T-helper 2 cell treated with Interferon-gamma antibody and Interleukin-4, amounts not matched to agents 100 ng/mL and 5 ng/mL, for 36 hours (primary cell): Measurements from ENCODE around the gene CAPN1. TPM values are rescaled to one million over a fixed set of nuclear protein-coding genes. Genes with fewer than 3 reads are reported as not detected.
"Not testable (repeated sequence)": the region's sequence is repeated elsewhere in the genome, so short reads cannot be mapped to it uniquely, and the experiment has no call there.

ENCODE experiments used
- intact Hi-C: fragments of 100-400 bp; cut with micrococcal nuclease; formaldehyde crosslinking; loops from one replicate; pipeline ENCODE4 v1.15.1; 2023
- total RNA-seq: library from RNA; stranded (reverse); gene quantifications from 2 replicates; pipeline ENCODE4 v1.2.3, GENCODE V29; 2022

CAPN1 gene
- 205 and 209 TPM in 2 replicates for total RNA-seq

GRCh38 chr11:65181569-65182257 is at the start of gene CAPN1:
TSS of gene CAPN1 (plus strand) at chr11:65181928. CDS start at chr11:65182702, 774 bp downstream.
- intact Hi-C loops, result loop anchor here (1.0 to 10.0 kb wide), 3 partner anchors 46 to 83 kb away; partner anchors contain the start of genes POLA2 and ZNHIT2

- intact Hi-C loops, result no loop called here
Measured at GRCh38 chr11:65132238-65132987, 49.3 kb upstream of the CAPN1 start.

GRCh38 chr11:65132988-65133700 is 48.6 kb upstream of the CAPN1 start:
- intact Hi-C loops, result no loop called here

GRCh38 chr11:65133724-65134123 is 48.0 kb upstream of the CAPN1 start:
- intact Hi-C loops, result loop anchor here (1.0 kb wide), 3 partner anchors 11 to 37 kb away; partner anchors contain the start of genes FAU, MRPL49 and VPS51

- intact Hi-C loops, result loop anchor here (1.0 kb wide), 3 partner anchors 12 to 38 kb away; partner anchors contain the start of genes FAU, MRPL49 and VPS51
Measured at GRCh38 chr11:65134240-65134951, 47.3 kb upstream of the CAPN1 start, which contains the start of gene SYVN1. TSS of gene SYVN1 (minus strand) at chr11:65134519. CDS start at chr11:65133601, 918 bp downstream.

GRCh38 chr11:65134952-65135632 is 46.6 kb upstream of the CAPN1 start:
- intact Hi-C loops, result loop anchor here (1.0 kb wide), 4 partner anchors 13 to 46 kb away; partner anchors contain the start of genes CAPN1, FAU, MRPL49 and VPS51

- intact Hi-C loops, result loop anchor here (1.0 kb wide), 1 partner anchor 46 kb away; the partner anchor contains the start of gene CAPN1
Measured at GRCh38 chr11:65135633-65136145, 46.0 kb upstream of the CAPN1 start.

GRCh38 chr11:65136515-65137096 is 45.1 kb upstream of the CAPN1 start:
- intact Hi-C loops, result no loop called here

GRCh38 chr11:65141896-65142494 is 39.7 kb upstream of the CAPN1 start:
- intact Hi-C loops, result no loop called here

GRCh38 chr11:65147352-65148075 is 34.2 kb upstream of the CAPN1 start:
- intact Hi-C loops, result no loop called here

GRCh38 chr11:65148657-65149056 is 33.1 kb upstream of the CAPN1 start:
- intact Hi-C loops, result no loop called here

- intact Hi-C loops, result not testable (repeated sequence)
Measured at GRCh38 chr11:65150131-65150508, 31.6 kb upstream of the CAPN1 start.

GRCh38 chr11:65150509-65151299 is 31.0 kb upstream of the CAPN1 start:
- intact Hi-C loops, result no loop called here

GRCh38 chr11:65151331-65151899 is 30.3 kb upstream of the CAPN1 start:
- intact Hi-C loops, result no loop called here

GRCh38 chr11:65152122-65152521 is 29.6 kb upstream of the CAPN1 start:
- intact Hi-C loops, result no loop called here

GRCh38 chr11:65156256-65156655 is 25.5 kb upstream of the CAPN1 start:
- intact Hi-C loops, result no loop called here

- intact Hi-C loops, result no loop called here
Measured at GRCh38 chr11:65156926-65157325, 24.8 kb upstream of the CAPN1 start.
